NCI-H1092 (cell line): ENCODE data around the gene VEGFB.
"Not testable (repeated sequence)": the region's sequence is repeated elsewhere in the genome, so short reads cannot be mapped to it uniquely, and the experiment has no call there.

ENCODE experiments used
- DNase-seq: peaks from one replicate; lab custom pipeline; 2025; lab: John Stamatoyannopoulos, UW

VEGFB gene

DNA sequence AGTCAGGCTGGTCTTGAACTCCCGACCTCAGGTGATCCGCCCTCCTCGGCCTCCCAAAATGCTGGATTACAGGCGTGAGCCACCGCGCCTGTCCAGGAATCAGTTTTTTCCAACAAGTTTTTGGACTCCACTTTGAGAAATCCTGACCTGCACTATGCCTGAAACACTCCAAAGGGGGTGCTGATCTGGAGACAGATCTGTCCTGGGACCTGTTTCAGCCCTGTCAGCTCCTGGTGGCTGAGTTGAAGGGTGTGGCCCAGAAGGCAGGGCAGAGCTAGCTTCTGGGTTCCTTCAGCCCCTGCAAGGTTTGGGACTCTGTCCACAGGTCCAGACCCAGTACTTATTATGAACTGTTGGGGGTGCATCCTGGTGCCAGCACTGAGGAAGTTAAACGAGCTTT, 2.8 kb upstream of the VEGFB start:
- no peak for DNase-seq

DNA sequence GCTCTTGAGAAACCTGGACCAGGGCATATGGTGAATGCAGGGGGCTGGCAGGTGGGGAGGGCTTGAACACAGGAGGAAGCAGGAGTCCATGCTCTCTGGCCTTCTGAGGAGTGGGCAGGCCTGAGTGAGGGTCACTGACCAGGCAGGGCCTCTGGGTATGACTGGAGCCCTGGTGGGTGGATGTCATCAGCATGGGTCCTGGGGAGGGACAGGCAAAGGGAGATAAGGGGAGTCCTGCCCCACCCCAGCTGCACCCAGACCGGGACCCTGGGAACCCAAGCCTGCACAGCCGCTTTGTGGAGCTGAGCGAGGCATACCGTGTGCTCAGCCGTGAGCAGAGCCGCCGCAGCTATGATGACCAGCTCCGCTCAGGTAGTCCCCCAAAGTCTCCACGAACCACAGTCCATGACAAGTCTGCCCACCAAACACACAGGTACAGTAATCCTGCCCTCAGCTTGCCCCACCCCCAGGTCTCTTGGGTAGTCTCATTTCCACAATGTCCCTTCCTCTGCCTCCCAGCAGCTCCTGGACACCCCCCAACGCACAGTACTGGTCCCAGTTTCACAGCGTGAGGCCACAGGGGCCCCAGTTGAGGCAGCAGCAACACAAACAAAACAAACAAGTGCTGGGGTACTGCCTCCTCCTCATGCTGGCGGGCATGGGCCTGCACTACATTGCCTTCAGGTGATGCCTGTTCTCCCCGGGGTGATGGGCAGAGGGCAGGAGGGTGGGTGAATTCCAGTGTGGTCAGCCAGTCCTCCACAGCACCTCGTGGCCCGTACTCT, 2.0 kb upstream of the VEGFB start:
- no peak for DNase-seq

DNA sequence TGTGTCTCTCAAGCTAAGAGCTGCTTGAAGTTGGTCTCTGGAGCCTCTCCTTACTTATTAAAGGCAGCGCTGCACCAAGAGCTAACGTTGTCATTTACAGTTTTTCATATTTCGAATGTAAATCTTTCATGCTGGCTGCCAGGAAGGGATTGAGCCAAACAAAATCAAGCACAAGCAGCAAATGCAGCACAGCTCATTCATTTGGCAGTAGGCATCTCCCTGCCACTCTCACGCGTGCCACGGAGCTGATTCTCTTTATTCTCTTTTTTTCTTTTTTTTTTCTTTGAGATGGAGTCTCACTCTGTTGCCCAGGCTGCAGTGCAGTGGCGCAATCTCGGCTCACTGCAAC, 1.4 kb upstream of the VEGFB start:
- DNase-seq, result no peak

DNA sequence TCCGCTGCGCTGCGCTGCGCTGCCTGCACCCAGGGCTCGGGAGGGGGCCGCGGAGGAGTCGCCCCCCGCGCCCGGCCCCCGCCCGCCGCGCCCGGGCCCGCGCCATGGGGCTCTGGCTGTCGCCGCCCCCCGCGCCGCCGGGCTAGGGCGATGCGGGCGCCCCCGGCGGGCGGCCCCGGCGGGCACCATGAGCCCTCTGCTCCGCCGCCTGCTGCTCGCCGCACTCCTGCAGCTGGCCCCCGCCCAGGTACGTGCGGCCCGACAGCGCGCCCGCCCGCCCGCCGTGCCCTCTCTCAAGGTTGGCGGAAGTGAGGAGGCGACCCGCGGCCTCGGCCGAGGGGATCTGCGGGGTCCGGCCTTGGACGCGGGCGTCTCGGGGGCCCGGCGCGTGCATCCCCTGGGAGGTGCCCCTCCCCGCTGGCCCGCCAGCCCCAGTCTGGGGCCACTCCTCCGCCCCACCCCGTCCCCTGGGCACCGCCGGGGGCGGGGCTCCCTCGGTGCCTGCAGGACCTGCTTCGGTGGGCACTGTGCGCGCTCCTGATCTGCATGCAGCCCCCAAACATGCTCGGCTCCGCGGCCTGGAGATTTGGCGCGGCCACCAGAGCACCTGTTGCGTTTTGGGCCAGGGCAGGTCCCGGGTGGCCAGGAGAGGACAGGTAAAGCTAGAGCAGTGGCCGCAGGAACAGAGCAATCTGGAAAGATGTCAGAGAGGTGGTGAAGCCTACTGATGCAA, 429 bp downstream of the VEGFB start:
- no peak for DNase-seq

DNA sequence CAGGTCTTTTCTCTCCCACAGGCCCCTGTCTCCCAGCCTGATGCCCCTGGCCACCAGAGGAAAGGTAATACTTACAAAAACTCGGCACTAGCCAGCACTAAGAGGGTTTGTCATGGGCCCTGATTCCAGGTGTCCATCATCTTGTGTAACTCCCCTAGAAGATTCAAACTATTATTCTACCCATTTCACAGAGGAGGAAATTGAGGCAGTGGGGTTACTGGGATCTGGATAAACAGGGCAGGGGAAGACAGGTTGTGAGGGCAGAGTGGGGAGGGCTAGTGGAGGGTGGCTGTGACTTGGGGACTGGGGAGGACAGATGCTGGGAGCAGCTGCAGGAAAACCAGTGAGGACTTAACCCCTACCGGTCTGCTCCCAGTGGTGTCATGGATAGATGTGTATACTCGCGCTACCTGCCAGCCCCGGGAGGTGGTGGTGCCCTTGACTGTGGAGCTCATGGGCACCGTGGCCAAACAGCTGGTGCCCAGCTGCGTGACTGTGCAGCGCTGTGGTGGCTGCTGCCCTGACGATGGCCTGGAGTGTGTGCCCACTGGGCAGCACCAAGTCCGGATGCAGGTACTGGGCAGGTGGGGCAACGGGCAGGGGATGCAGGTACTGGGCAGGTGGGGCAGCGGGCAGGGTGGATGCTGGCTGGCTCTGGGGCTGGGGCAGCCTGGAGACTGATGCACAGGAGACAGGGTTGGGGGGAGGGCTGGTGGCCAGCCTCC, 1.2 kb downstream of the VEGFB start:
- no peak for DNase-seq

DNA sequence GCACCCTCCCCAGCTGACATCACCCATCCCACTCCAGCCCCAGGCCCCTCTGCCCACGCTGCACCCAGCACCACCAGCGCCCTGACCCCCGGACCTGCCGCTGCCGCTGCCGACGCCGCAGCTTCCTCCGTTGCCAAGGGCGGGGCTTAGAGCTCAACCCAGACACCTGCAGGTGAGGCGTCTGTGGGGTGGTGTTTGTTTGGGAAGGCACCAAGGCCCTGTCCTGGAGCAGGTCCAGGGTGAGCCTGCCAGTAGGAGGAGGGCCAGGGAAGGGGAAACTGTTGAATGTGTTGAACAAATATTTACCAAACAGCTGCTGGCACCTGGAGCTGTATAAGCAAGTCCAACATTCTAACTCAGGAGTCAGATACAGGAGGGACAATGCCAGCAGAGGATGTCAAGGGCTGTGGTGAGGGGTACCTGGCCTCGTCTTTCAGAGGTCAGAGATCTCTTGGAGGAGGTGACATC, 3.1 kb downstream of the VEGFB start:
- peak; percentile 93 for DNase-seq

DNA sequence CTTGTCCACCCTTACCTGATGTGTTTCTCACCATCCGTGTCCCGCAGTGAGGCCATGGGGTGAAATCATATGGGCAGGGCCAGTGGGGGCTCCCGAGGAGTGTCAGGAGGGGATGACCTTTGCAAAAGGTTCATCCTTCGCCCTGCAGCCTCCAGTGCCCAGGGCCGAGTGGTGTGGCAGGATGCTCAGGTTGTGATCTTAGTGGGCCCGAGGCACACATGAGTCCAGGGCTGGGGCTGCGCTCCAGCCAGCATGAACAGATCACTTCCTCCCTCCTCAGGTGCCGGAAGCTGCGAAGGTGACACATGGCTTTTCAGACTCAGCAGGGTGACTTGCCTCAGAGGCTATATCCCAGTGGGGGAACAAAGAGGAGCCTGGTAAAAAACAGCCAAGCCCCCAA, 3.7 kb downstream of the VEGFB start:
- no peak for DNase-seq

DNA sequence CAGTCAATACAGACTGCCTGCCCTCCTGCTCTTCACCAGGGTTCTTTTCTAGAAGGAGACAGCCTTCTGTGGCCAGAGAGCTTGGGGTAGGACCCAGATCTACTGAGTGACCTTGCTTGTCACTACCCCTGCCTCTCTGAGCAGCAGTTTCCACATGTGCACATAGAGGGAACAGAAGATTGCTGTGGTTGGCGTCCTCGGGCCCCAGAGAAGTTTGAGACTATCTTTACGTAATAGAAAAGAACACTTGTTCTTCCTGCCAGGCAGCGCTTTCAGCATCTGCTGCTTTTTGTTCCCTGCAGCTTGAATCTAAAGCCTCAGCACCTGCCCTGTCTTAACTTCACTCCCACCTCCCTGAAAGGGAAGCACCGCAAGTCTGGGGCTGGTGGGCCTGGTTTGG, 4.6 kb downstream of the VEGFB start:
- no peak for DNase-seq

DNA sequence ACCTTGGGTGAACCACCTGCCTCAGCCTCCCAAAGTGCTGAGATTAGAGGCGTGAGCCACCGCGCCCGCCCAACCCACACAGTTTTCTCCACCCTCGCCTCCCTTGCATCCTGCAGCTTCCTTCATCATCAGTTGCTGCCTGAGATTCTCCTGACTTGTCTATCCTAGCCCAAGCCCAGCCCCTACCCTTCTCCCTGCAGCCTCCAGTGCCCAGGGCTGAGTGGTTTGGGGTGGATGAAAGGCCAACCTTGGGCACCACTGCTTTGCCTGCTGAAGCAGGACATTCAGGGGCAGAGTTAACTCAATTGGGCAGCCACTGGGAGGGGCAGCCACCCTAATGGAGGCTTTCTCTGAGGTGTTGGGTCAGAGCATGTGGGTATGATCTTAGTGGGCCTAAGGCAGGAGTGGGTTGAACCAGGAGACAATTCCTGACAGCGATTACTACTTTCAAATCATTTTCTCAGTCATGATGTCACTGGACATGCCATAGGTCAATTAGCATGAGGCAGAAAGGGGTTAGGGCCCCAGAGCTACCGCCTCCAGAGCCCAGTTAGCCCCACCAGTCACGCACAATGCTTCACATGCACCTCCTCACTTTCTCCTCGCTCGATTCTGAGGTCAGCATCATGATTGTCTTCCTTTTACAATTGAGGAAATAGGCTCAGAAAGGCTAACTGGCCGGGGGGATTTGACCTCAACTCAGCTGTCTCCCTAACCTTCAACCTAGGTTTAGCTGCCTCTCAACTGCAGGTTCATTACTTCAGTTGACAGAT, 5.5 kb downstream of the VEGFB start:
- no peak for DNase-seq

DNA sequence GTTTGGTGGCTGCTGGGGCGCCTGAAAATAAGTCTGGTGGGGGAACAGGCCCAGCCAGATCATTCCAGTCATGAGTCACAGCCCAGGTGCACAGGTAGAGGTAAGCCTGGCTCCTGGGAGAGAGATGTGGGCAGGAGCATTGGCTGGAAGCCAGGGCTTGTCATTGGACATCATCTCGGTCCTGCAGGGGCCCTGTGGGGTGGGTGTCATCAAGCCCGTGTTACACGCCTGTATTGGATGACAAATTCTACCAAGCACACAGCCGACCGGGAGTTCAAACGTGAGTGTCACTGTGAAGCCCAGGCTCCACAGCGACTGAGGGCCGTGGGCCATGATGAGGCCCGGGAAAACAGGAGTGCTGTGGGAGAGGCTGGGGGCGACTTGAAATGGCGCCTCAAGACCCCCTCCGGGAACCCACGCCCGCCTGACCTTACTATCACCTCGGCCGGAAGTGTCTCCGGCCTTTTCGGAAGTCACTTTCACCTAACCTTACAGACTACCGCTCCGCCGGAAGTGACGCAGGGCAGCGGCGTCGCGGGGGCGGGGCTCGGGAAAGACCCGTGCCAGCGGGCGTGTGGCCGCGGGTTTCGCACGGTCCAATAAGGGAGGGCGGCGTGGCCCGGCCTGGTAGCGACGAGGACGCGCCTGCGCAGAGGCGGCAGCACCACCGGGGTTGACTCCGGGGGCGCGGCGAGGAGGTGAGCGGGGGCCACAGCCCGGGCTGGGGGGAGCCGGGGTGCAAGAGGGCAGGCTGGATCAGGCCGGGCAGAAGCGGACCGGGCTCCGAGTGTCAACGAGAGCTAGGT, 6.3 kb downstream of the VEGFB start, which contains the start of gene FKBP2:
FKBP2 (plus strand) TSS at position 661 of the 806 bp plus-strand sequence. CDS start 1,293 bp downstream, outside the sequence.
- peak; percentile 98 for DNase-seq

DNA sequence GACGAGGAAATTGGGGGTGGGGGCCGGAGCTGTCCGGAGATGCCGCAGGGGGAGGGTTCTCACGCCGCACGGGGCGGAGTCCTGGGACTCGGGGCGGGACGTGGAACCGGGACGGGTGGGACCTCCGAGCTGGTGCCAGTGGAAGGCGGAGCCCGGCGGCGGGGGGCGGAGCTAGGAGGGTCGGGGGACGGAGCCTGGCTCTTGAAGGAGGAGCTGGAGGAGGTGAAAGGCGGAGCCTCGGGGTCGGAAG, 6.8 kb downstream of the VEGFB start:
- peak; percentile 99 for DNase-seq

DNA sequence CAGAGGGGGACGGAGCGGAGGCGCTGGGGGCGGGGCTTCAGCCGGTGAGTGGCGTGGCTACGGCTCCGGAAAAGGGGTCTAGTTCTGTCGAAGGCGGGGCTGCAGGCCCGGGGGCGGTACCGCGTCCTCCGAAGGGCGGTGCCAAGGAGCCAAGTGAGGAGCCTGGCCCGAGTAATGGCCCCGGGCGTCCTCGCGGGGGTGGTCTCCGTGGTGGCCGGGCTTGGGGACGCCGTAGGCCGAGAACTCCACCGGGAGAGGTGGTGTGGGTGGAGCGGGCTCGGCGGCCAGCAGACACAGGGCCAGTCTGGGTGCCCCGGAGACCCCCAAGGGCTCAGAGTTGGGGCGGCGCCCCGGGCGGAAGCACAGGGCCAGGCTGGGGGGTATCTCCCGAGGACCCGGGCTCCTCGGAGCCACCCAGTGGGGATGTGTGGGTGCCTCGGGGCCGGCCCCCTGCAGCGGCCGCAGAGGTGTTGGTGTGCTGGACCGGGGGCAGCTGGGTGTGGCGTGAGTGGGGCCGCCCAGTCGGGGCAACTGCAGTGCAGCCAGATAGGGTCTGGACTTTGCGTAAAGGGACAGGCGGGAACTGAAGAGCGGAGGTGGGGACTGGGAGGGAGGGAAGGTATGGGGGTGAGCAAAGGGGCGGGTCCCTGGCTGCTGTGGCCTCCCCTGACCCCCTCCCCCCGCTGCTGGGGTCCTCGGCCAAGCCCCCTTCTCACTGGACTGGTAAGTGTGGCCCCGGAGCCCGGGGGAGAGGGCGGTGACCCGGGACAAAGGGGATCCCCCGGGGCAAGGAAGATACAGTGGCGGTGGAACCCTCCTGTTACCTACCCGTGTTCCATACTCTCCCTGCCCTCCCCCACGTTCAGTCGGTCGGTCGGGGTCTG, 7.3 kb downstream of the VEGFB start:
- no peak for DNase-seq

DNA sequence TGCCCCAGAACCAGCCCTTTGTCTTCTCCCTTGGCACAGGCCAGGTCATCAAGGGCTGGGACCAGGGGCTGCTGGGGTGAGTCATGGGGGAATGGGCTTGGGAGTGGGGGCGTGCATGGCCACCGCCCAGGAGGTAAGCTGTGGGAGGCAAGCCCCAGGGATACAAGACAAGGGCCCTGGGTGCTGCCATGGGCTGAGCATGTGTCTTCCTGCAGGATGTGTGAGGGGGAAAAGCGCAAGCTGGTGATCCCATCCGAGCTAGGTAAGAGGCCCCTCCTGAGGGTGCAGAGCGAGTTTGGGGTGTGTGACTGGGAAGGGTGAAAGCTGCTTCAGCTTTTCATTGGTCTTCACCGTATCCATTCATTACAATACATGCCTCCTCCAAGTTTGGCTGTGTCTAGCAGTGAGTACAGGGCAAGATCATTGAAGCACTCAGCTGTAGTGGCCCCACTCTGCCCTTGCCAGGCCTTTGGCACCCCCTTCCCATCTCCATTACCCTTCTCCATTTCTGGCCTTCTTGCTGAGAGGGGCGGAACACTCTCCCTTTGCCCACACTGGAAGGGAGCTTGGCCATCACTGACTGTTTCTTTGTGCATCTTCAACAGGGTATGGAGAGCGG, 9.0 kb downstream of the VEGFB start:
- no peak for DNase-seq

DNA sequence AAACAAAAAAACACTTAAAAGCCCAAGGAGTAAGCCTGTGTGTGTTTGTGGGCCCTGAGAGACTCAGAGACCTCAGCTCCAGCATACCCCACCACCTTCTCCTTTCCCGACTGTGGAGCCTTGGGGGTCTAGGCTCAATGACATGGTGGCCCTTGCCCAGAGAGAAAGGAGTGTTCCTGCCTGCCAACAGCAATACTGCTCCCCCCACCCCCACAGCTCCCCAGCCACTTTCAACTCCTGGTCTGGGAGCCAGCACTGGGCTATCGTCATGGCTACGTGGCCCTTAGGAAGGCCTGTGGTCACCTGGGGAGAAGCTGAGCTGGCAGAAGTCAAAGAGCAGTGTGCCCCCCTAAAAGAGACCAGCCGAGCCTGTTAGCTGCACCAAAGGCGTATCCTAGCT, 9.7 kb downstream of the VEGFB start:
- no peak for DNase-seq

DNA sequence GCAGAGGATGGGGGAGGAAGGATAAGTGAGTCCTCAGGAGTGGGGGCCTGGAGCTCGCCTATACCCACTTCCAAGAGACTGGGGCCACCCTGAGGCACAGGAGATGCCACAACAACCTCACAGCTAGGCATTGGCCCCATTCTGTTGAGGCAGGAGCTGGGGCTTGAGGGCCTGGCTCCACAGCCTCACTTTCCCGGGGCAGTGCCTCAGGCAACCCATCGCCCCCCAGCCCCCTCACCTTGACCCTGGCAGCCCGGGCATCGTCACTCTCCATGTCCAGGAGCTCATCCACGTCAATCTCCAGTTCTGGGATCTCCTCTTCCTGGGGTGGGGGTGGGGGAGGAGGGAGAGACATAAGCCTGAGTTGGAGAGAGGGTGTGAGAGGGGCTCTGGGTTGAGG, 10.6 kb downstream of the VEGFB start:
- no peak for DNase-seq

DNA sequence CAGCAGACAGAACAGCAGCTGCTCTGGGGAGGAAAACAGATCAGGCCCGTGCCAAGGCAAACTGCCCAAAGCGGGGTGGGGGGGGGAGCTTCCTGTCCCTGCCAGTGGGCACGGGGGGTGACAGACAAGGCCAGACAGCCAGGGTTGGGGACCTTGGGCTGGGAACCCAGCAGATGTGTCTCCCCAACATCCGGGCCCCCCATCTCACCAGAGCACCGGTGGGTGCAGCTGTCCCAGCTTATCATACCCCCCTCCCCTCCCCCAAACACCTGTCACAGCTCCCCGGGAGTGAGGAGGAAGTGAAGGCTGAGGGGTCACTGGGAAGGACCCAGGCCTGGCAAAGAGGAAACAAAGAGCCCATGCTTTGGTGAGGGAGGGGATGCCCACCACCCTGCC, 11.0 kb downstream of the VEGFB start:
- no peak for DNase-seq

DNA sequence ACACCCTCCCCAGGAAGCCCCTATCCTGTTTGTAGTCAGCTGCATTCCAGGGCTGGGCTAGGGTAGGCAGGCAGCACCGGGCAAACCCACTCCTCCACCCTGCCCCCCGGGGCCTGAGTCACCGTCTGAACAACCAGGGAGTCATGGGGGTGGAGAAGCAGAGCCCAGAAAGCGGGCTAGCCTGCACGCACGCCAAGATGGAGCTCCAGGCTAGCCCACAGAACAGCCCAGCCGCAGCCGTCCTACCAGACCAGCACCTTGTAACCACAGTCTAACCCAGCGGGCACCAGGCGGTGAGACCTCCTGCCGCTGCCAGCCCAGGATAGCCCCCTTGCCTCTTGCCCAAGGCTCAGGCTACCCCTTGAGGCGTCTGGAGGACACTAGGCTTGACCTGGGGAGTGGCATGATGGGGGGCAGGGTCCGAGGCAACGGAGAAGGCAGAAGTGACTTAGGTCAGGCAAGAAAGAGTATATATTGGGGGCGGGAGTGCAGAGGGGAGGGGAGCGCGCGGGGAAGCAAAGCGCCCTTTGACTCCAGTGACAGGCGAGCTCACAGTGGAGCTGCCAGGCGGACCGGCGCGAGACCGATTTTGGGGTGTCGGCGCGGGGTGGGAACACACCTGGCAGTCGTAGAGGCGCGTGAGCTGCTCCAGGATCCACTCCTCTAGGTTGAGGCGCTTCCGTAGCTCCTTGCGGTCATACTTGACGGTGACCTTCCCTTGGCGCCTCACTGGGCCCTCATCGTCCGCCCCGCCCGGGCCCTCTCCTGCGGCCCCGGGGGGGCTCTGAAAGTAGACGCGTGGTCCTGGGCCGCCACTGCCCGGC, 11.6 kb downstream of the VEGFB start:
- peak; percentile 40 for DNase-seq

DNA sequence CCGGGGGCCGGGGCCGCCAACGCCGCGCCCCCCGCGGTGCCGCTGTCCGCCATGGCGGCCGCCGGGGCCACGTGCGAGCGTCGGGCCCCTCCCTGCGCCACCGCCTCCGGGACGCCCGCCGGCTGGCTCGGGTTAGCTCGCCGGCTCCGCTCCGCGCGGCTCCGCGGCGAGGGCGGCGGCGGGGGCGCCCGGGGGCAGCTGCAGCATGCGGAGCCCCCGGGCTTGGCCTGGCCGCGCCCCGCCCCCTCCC, 12.2 kb downstream of the VEGFB start:
- DNase-seq, result not testable (repeated sequence)
